K562 (cell line): ENCODE results near the gene PRKAR1B. TPM values are rescaled to one million over a fixed set of nuclear protein-coding genes. Genes with fewer than 3 reads are reported as not detected.

ENCODE experiments used
- C11orf30 ChIP-seq: fragments of 450-650 bp; IDR thresholded peaks from 2 replicates; pipeline ENCODE4 v1.6.1; 2016; ENCODE audit warnings: low read depth, mild to moderate bottlenecking
- CAMTA2 ChIP-seq: fragments of 250-450 bp; sonication (Bioruptor Pico); conservative IDR thresholded peaks from 2 replicates; pipeline ENCODE4 v1.5.1; 2022
- DNMT1 ChIP-seq: fragments of 450-650 bp; IDR thresholded peaks from 2 replicates; pipeline ENCODE4 v1.6.1; 2016; ENCODE audit warnings: antibody characterized with exemption, mild to moderate bottlenecking
- GATAD2B ChIP-seq: fragments of 450-650 bp; IDR thresholded peaks from 2 replicates; pipeline ENCODE4 v1.6.1; 2017; ENCODE audit warnings: mild to moderate bottlenecking, borderline replicate concordance
- HNRNPUL1 ChIP-seq: fragments of 200-400 bp; formaldehyde crosslinking; IDR thresholded peaks from 2 replicates; pipeline ENCODE4 v1.6.1; 2017; ENCODE audit warnings: low read length
- HSF4 ChIP-seq: fragments of 250-450 bp; sonication (Bioruptor Pico); IDR thresholded peaks from 2 replicates; pipeline ENCODE4 v2.1.2; 2022; ENCODE audit warnings: mild to moderate bottlenecking, moderate library complexity, borderline replicate concordance
- IFI16 ChIP-seq: fragments of 250-450 bp; sonication (Bioruptor Pico); IDR thresholded peaks from 2 replicates; pipeline ENCODE4 v2.1.2; 2022; ENCODE audit warnings: mild to moderate bottlenecking, inconsistent platforms
- POLR2B ChIP-seq: fragments of 450-650 bp; IDR thresholded peaks from 2 replicates; pipeline ENCODE4 v1.6.1; 2018; ENCODE audit warnings: low read depth; ENCODE audit not compliant: partially characterized antibody
- PTTG1 ChIP-seq: fragments of 450-650 bp; IDR thresholded peaks from 2 replicates; pipeline ENCODE4 v1.6.1; 2016; ENCODE audit warnings: low read depth, mild to moderate bottlenecking, missing genetic modification characterization, missing compliant biosample characterization
- RBBP5 ChIP-seq: fragments of 200-600 bp; sonication (generic); IDR thresholded peaks from 2 replicates; pipeline ENCODE4 v1.6.1; 2012; ENCODE audit warnings: borderline replicate concordance, mild to moderate bottlenecking, low read length, control low read depth, inconsistent platforms; ENCODE audit not compliant: insufficient read depth, poor library complexity, severe bottlenecking
- RNF2 ChIP-seq: sonication (generic); IDR thresholded peaks from 2 replicates; pipeline ENCODE4 v1.6.1; 2016
- THRAP3 ChIP-seq: fragments of 450-650 bp; IDR thresholded peaks from 2 replicates; pipeline ENCODE4 v1.6.1; 2016; ENCODE audit warnings: mild to moderate bottlenecking, inconsistent platforms, borderline replicate concordance
- U2AF1 ChIP-seq: fragments of 200-400 bp; formaldehyde crosslinking; optimal IDR thresholded peaks from 2 replicates; pipeline ENCODE3; 2017; ENCODE audit warnings: mild to moderate bottlenecking, low read depth, low read length, moderate library complexity
- ZC3H8 ChIP-seq: fragments of 450-650 bp; IDR thresholded peaks from 2 replicates; pipeline ENCODE4 v1.6.1; 2017
- polyA plus RNA-seq, 8 experiments: library from polyadenylated mRNA; depleted of rRNA in 4 of 8; stranded (reverse) in 5 of 8; unstranded in 3 of 8; fragments of >200 nt; fragmentation: Nextera tagmentation in 2 of 8; fragmentation: Illumina TruSeq in 1 of 8; extraction: Ambion mirVana in 2 of 8; extraction: Trizol in 1 of 8; gene quantifications; 2 replicates each; pipeline versions ENCODE4 v1.2.1 to v1.2.3, GENCODE V29; 2011 to 2014; ENCODE audit warnings: inconsistent platforms in 1 of 8, missing spikeins in 1 of 8
- total RNA-seq, 7 experiments: library from RNA; depleted of rRNA in 6 of 7; stranded (reverse); fragments of >200 nt in 6 of 7; fragmentation: Illumina TruSeq in 2 of 7; extraction: Trizol in 2 of 7; gene quantifications; 2 replicates each; pipeline versions ENCODE4 v1.2.1 to v1.2.3, GENCODE V29; 2011 to 2021; ENCODE audit warnings: low replicate concordance in 1 of 7
- TF ChIP-seq, protein P1 (sequence below): sonication (generic); formaldehyde crosslinking; IDR thresholded peaks from 2 replicates; pipeline ENCODE4 v1.8.0; 2023; ENCODE audit warnings: mild to moderate bottlenecking, missing genetic modification reagents
- TF ChIP-seq, protein P2 (sequence below): fragments of 450-650 bp; formaldehyde crosslinking; IDR thresholded peaks from 2 replicates; pipeline ENCODE4 v1.4.0; 2020; ENCODE audit warnings: mild to moderate bottlenecking, moderate library complexity
- TF ChIP-seq, protein P3 (sequence below), 2 experiments: fragments of 450-650 bp in 1 of 2; IDR thresholded peaks; 2 replicates each; pipeline ENCODE4 v1.6.1; 2011 to 2017; ENCODE audit warnings: low read depth in 2 of 2, antibody characterized with exemption in 1 of 2, borderline replicate concordance in 1 of 2, low read length in 1 of 2, mild to moderate bottlenecking in 1 of 2, mixed read lengths in 1 of 2; ENCODE audit not compliant: control insufficient read depth in 1 of 2
- TF ChIP-seq, protein P4 (sequence below): sonication (generic); formaldehyde crosslinking; IDR thresholded peaks from 2 replicates; pipeline ENCODE4 v1.8.1; 2022; ENCODE audit warnings: missing genetic modification reagents

The PRKAR1B gene
- total and polyA plus RNA-seq, 9 of the 15 experiments (the other 6 are each of a cell fraction or from before 2014, with no cell fraction given) = 0.99 to 30.5 (median 12.7) TPM

DNA sequence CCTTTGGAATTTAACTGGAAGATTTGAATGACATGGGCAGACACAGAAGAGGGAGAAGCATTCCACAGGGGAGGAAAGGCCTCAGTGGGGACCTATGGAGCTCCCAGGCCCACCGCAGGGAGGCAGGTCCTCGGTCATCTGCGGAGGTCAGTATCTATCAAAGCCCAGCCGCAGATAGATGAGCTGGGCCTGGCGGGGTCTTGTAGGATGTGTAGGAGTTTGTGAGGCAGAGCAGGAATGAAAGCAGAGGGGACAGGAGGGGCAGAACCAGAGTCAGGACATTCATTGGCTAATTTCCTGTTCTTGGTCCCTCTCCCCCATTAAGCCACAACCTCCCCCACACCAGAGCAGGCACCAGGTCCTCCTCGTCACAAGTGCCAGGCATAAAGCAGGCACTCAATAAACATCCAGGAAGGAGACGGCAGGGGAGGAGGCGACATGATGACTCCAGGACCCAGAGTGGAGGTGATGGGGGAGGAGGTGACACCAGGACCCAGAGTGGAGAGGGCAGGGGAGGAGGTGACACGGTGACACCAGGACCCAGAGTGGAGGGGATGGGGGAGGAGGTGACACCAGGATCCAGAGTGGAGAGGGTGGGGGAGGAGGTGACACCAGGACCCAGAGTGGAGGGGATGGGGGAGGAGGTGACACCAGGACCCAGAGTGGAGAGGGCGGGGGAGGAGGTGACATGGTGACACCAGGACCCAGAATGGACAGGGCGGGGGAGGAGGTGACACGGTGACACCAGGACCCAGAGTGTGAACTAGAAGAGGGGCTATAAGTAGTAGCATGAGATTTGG, 123.7 kb downstream of the PRKAR1B start (continued):
- TF ChIP-seq, protein P1, sequence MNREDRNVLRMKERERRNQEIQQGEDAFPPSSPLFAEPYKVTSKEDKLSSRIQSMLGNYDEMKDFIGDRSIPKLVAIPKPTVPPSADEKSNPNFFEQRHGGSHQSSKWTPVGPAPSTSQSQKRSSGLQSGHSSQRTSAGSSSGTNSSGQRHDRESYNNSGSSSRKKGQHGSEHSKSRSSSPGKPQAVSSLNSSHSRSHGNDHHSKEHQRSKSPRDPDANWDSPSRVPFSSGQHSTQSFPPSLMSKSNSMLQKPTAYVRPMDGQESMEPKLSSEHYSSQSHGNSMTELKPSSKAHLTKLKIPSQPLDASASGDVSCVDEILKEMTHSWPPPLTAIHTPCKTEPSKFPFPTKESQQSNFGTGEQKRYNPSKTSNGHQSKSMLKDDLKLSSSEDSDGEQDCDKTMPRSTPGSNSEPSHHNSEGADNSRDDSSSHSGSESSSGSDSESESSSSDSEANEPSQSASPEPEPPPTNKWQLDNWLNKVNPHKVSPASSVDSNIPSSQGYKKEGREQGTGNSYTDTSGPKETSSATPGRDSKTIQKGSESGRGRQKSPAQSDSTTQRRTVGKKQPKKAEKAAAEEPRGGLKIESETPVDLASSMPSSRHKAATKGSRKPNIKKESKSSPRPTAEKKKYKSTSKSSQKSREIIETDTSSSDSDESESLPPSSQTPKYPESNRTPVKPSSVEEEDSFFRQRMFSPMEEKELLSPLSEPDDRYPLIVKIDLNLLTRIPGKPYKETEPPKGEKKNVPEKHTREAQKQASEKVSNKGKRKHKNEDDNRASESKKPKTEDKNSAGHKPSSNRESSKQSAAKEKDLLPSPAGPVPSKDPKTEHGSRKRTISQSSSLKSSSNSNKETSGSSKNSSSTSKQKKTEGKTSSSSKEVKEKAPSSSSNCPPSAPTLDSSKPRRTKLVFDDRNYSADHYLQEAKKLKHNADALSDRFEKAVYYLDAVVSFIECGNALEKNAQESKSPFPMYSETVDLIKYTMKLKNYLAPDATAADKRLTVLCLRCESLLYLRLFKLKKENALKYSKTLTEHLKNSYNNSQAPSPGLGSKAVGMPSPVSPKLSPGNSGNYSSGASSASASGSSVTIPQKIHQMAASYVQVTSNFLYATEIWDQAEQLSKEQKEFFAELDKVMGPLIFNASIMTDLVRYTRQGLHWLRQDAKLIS (CRISPR knock-in tag) = no peak
- no peak for TF ChIP-seq DNMT1
- no peak for TF ChIP-seq HSF4
- TF ChIP-seq PTTG1 (tag) = no peak; the same call in 1 of the 2 replicates
- TF ChIP-seq CAMTA2 (CRISPR knock-in tag) = no peak
- TF ChIP-seq HNRNPUL1 = no peak
- peak; percentile 23 for TF ChIP-seq RBBP5
- TF ChIP-seq POLR2B = no peak
- TF ChIP-seq IFI16 (CRISPR knock-in tag) = no peak
- TF ChIP-seq U2AF1 = no peak
- TF ChIP-seq, protein P2, sequence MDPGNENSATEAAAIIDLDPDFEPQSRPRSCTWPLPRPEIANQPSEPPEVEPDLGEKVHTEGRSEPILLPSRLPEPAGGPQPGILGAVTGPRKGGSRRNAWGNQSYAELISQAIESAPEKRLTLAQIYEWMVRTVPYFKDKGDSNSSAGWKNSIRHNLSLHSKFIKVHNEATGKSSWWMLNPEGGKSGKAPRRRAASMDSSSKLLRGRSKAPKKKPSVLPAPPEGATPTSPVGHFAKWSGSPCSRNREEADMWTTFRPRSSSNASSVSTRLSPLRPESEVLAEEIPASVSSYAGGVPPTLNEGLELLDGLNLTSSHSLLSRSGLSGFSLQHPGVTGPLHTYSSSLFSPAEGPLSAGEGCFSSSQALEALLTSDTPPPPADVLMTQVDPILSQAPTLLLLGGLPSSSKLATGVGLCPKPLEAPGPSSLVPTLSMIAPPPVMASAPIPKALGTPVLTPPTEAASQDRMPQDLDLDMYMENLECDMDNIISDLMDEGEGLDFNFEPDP (CRISPR knock-in tag) = no peak
- TF ChIP-seq THRAP3 = no peak
- TF ChIP-seq, protein P3, sequence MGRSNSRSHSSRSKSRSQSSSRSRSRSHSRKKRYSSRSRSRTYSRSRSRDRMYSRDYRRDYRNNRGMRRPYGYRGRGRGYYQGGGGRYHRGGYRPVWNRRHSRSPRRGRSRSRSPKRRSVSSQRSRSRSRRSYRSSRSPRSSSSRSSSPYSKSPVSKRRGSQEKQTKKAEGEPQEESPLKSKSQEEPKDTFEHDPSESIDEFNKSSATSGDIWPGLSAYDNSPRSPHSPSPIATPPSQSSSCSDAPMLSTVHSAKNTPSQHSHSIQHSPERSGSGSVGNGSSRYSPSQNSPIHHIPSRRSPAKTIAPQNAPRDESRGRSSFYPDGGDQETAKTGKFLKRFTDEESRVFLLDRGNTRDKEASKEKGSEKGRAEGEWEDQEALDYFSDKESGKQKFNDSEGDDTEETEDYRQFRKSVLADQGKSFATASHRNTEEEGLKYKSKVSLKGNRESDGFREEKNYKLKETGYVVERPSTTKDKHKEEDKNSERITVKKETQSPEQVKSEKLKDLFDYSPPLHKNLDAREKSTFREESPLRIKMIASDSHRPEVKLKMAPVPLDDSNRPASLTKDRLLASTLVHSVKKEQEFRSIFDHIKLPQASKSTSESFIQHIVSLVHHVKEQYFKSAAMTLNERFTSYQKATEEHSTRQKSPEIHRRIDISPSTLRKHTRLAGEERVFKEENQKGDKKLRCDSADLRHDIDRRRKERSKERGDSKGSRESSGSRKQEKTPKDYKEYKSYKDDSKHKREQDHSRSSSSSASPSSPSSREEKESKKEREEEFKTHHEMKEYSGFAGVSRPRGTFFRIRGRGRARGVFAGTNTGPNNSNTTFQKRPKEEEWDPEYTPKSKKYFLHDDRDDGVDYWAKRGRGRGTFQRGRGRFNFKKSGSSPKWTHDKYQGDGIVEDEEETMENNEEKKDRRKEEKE (IDR thresholded peaks at IDR 0.05; ENCODE audit: borderline replicate concordance in 1 of 2, control insufficient read depth in 1 of 2, low read depth in 2 of 2, low read length in 1 of 2) = 0 out of 4 replicates have a peak, but pooled peaks of 1 of the 2 experiments have one; percentile 31
- no peak; the same call in 1 of the 2 replicates for TF ChIP-seq RNF2
- TF ChIP-seq ZC3H8 = no peak
- no peak for TF ChIP-seq GATAD2B
- TF ChIP-seq, protein P4, sequence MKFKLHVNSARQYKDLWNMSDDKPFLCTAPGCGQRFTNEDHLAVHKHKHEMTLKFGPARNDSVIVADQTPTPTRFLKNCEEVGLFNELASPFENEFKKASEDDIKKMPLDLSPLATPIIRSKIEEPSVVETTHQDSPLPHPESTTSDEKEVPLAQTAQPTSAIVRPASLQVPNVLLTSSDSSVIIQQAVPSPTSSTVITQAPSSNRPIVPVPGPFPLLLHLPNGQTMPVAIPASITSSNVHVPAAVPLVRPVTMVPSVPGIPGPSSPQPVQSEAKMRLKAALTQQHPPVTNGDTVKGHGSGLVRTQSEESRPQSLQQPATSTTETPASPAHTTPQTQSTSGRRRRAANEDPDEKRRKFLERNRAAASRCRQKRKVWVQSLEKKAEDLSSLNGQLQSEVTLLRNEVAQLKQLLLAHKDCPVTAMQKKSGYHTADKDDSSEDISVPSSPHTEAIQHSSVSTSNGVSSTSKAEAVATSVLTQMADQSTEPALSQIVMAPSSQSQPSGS (CRISPR knock-in tag) = no peak
- no peak for TF ChIP-seq C11orf30
